ENCODE results near the gene ARHGEF3. TPM values are rescaled to one million over a fixed set of nuclear protein-coding genes. Genes with fewer than 3 reads are reported as not detected.

ARHGEF3 gene
- total RNA-seq, 4 donors from 2014 or later: 9.0 to 14.7 (median 11.7) TPM

- no peak for TF ChIP-seq POLR2AphosphoS5 (IDR thresholded peaks at IDR 0.05)
- no peak for TF ChIP-seq EP300 (IDR thresholded peaks at IDR 0.05)
- TF ChIP-seq CTCF (IDR thresholded peaks at IDR 0.05): no peak
- no peak for TF ChIP-seq POLR2A (IDR thresholded peaks at IDR 0.05; ENCODE audit: low read depth)
- H3K4me1 ChIP-seq: peaks cover 5 to 9% (median 7%) of the 10 kb centered on the region in 4 donors
- H3K9me3 ChIP-seq: no peaks in the 10 kb centered on the region
- H3K27me3 ChIP-seq: no peaks in the 10 kb centered on the region
- whole genome bisulfite sequencing: 39% methylated on average over 8 of the region's 8 CpGs
- intact Hi-C loops (cut with DNase I): no loop called here
- no peak for DNase-seq (ENCODE audit: extremely low spot score)
- H3K27ac ChIP-seq (replicated peaks in 1 of 4): peak overlapping the region in 3 of 4 donors; percentile 18 to 48 (median 25)
- H3K4me3 ChIP-seq: no peak overlapping the region
- H3K36me3 ChIP-seq: peaks cover 10 to 56% (median 36%) of the 10 kb centered on the region in 4 donors
Measured at GRCh38 chr3:56748663-56749231, 53.0 kb downstream of the ARHGEF3 start.

- H3K27me3 ChIP-seq: no peaks in the 10 kb centered on the region
- TF ChIP-seq CTCF (IDR thresholded peaks at IDR 0.05) (no peak), POLR2AphosphoS5 (IDR thresholded peaks at IDR 0.05) (no peak), EP300 (IDR thresholded peaks at IDR 0.05) (no peak), POLR2A (IDR thresholded peaks at IDR 0.05; ENCODE audit: low read depth) (no peak)
- H3K4me3 ChIP-seq: no peak overlapping the region
- peaks cover 10 to 56% (median 36%) of the 10 kb centered on the region in 4 donors for H3K36me3 ChIP-seq
- H3K9me3 ChIP-seq: no peaks in the 10 kb centered on the region
- H3K4me1 ChIP-seq: peaks cover 5 to 9% (median 7%) of the 10 kb centered on the region in 4 donors
- H3K27ac ChIP-seq (replicated peaks in 1 of 4): no peak overlapping the region
- 80% methylated on average over 1 of the region's 2 CpGs for WGBS
- intact Hi-C loops (cut with DNase I): no loop called here
- no peak for DNase-seq (ENCODE audit: extremely low spot score)
Measured at GRCh38 chr3:56747150-56747549, 54.6 kb downstream of the ARHGEF3 start.

GRCh38 chr3:56744016-56744415 lies 57.7 kb downstream of the ARHGEF3 start:
- no peak overlapping the region for H3K27ac ChIP-seq (replicated peaks in 1 of 4)
- H3K36me3 ChIP-seq: peaks cover 10 to 50% (median 32%) of the 10 kb centered on the region in 4 donors
- TF ChIP-seq EP300 (IDR thresholded peaks at IDR 0.05) (no peak), CTCF (IDR thresholded peaks at IDR 0.05) (no peak)
- H3K9me3 ChIP-seq: no peaks in the 10 kb centered on the region
- H3K4me1 ChIP-seq: peaks cover 4 to 6% (median 5%) of the 10 kb centered on the region in 4 donors
- H3K27me3 ChIP-seq: no peaks in the 10 kb centered on the region
- no peak overlapping the region for H3K4me3 ChIP-seq
- 96% methylated on average over 5 of the region's 5 CpGs for WGBS
- intact Hi-C loops (cut with DNase I): no loop called here
- DNase-seq (ENCODE audit: extremely low spot score): no peak

- WGBS: 73% methylated on average over 3 of the region's 3 CpGs
- DNase-seq (ENCODE audit: extremely low spot score): no peak
- Histone ChIP-seq H3K36me3 (peaks cover 10 to 58% (median 40%) of the 10 kb centered on the region in 4 donors), H3K4me1 (peaks cover 0 to under 1% (median 0%) of the 10 kb centered on the region in 4 donors), H3K4me3 (no peak overlapping the region), H3K9me3 (no peaks in the 10 kb centered on the region), H3K27ac (replicated peaks in 1 of 4) (no peak overlapping the region), H3K27me3 (no peaks in the 10 kb centered on the region)
- TF ChIP-seq POLR2AphosphoS5 (IDR thresholded peaks at IDR 0.05) (no peak), CTCF (IDR thresholded peaks at IDR 0.05) (no peak), EP300 (IDR thresholded peaks at IDR 0.05) (no peak), POLR2A (IDR thresholded peaks at IDR 0.05; ENCODE audit: low read depth) (no peak)
- intact Hi-C loops (cut with DNase I): no loop called here
Measured at GRCh38 chr3:56742887-56743286, 58.9 kb downstream of the ARHGEF3 start.

GRCh38 chr3:56739036-56739435 lies 62.7 kb downstream of the ARHGEF3 start:
- Histone ChIP-seq H3K9me3 (no peaks in the 10 kb centered on the region), H3K36me3 (peaks cover 4 to 48% (median 30%) of the 10 kb centered on the region in 4 donors), H3K4me3 (no peak overlapping the region), H3K27me3 (no peaks in the 10 kb centered on the region), H3K27ac (replicated peaks in 1 of 4) (no peak overlapping the region), H3K4me1 (no peaks in the 10 kb centered on the region)
- no peak for DNase-seq (ENCODE audit: extremely low spot score)
- TF ChIP-seq POLR2AphosphoS5 (IDR thresholded peaks at IDR 0.05): no peak
- intact Hi-C loops (cut with DNase I): no loop called here
- 94% methylated on average over 6 of the region's 6 CpGs for WGBS
